OCI-LY3 (cell line): ENCODE results near the gene PPP6R3.

ENCODE experiments used
- CTCF ChIP-seq: fragments of 200-600, 300-600 bp; sonication (generic); IDR thresholded peaks from 2 replicates; pipeline ENCODE4 v1.5.1; 2014; ENCODE audit warnings: antibody characterized with exemption, low read length, low read depth
- EZH2phosphoT487 ChIP-seq: fragments of 200-600 bp; shearing (Covaris generic); IDR thresholded peaks from 2 replicates; pipeline ENCODE4 v1.6.1; 2018; ENCODE audit warnings: antibody characterized with exemption, mixed run types, low read depth

- TF ChIP-seq CTCF: no peak
- TF ChIP-seq EZH2phosphoT487: no peak
Observed at GRCh38 chr11:68437927-68438657, 22.5 kb upstream of the PPP6R3 start.
